B cell (primary cell): ENCODE results near the gene CASP14. TPM values are rescaled to one million over a fixed set of nuclear protein-coding genes. Genes with fewer than 3 reads are reported as not detected.
"Not testable (repeated sequence)": the region's sequence is repeated elsewhere in the genome, so short reads cannot be mapped to it uniquely, and the experiment has no call there.

Experiments used
- ATAC-seq: fragments of 200-7000 bp; cut with Tn5 transposase; one replicate; pipeline ENCODE4 v1.10.0; 2021; ENCODE audit warnings: low read depth, mild to moderate bottlenecking, moderate number of reproducible peaks, moderate library complexity
- CTCF ChIA-PET: fragments of 350-600 bp; sonication (Branson Sonifier 250); formaldehyde crosslinking; loops from one replicate; lab custom pipeline; 2021; ENCODE audit warnings: antibody characterized with exemption, inconsistent platforms; lab: Charles Lee
- POLR2A ChIA-PET: fragments of 350-600 bp; sonication (Branson Sonifier 250); formaldehyde crosslinking; loops from one replicate; lab custom pipeline; 2021; ENCODE audit warnings: antibody characterized with exemption; lab: Charles Lee
- DNase-seq: peaks from one replicate; pipeline ENCODE4 v3.0.0; 2013
- H2AFZ ChIP-seq: 2 replicates; pipeline ENCODE4 v1.6.1; 2012; ENCODE audit warnings: mild to moderate bottlenecking, low read depth, low read length; ENCODE audit not compliant: insufficient read depth, poor library complexity, severe bottlenecking
- H3K27ac ChIP-seq, 2 donors: 1 replicate in 1 of 2; 2 replicates in 1 of 2; pipeline ENCODE4 v1.5.1; 2012 to 2013; ENCODE audit warnings: low read length in 2 of 2, mild to moderate bottlenecking in 2 of 2, moderate library complexity in 1 of 2
- H3K27me3 ChIP-seq, 4 experiments: fragments of 200-600 bp in 1 of 4; sonication (generic) in 1 of 4; replicated peaks in 1 of 4; 1 replicate in 2 of 4; 2 replicates in 2 of 4; pipeline versions ENCODE4 v1.6.1 to v1.7.0; 2013 to 2016; ENCODE audit warnings: low read length in 3 of 4, mild to moderate bottlenecking in 2 of 4, mixed read lengths in 1 of 4, moderate library complexity in 1 of 4; ENCODE audit not compliant: insufficient read depth in 4 of 4, control insufficient read depth in 3 of 4; ENCODE audit errors: control extremely low read depth in 1 of 4
- H3K36me3 ChIP-seq, 2 experiments: replicated peaks in 1 of 2; 1 replicate in 1 of 2; 2 replicates in 1 of 2; pipeline versions ENCODE4 v1.6.1 to v1.7.1; 2013; ENCODE audit warnings: low read length in 1 of 2; ENCODE audit not compliant: insufficient read depth in 2 of 2, control insufficient read depth in 1 of 2; ENCODE audit errors: control extremely low read depth in 1 of 2, extremely low read depth in 1 of 2
- H3K4me1 ChIP-seq, 2 donors: fragments of 200-600 bp in 1 of 2; sonication (generic) in 1 of 2; 1 replicate in 1 of 2; 2 replicates in 1 of 2; pipeline versions ENCODE4 v1.5.1 to v1.6.1; 2013 to 2017; ENCODE audit warnings: low read length in 2 of 2; ENCODE audit not compliant: control insufficient read depth in 2 of 2, insufficient read depth in 2 of 2
- H3K4me2 ChIP-seq: replicated peaks from 2 replicates; pipeline ENCODE3; 2012; ENCODE audit warnings: mild to moderate bottlenecking, low read depth, low read length; ENCODE audit not compliant: poor library complexity, severe bottlenecking
- H3K4me3 ChIP-seq, 5 experiments: fragments of 200-600 bp in 1 of 5; sonication (generic) in 1 of 5; 1 replicate in 3 of 5; 2 replicates in 2 of 5; pipeline versions ENCODE4 v1.5.1 to v1.7.0; 2011 to 2016; ENCODE audit warnings: low read length in 4 of 5, mild to moderate bottlenecking in 4 of 5, low read depth in 2 of 5, control low read depth in 1 of 5, moderate library complexity in 1 of 5; ENCODE audit not compliant: insufficient read depth in 1 of 5; ENCODE audit errors: control extremely low read depth in 1 of 5, extremely low read depth in 1 of 5
- H3K79me2 ChIP-seq: fragments of 200-600 bp; sonication (generic); one replicate; pipeline ENCODE4 v1.6.0; 2016; ENCODE audit warnings: low read length; ENCODE audit not compliant: control insufficient read depth, insufficient read depth
- H3K9ac ChIP-seq: fragments of 200-600 bp; sonication (generic); 2 replicates; pipeline ENCODE4 v1.6.1; 2017; ENCODE audit warnings: mild to moderate bottlenecking, low read length, moderate library complexity
- H3K9me3 ChIP-seq, 3 donors: one replicate each; pipeline versions ENCODE4 v1.6.1 to v1.7.1; 2013; ENCODE audit warnings: low read length in 2 of 3; ENCODE audit not compliant: control insufficient read depth in 2 of 3, insufficient read depth in 1 of 3; ENCODE audit errors: control extremely low read depth in 1 of 3
- H4K20me1 ChIP-seq: 2 replicates; pipeline ENCODE4 v1.6.0; 2012; ENCODE audit warnings: mild to moderate bottlenecking, low read length; ENCODE audit not compliant: insufficient read depth, control insufficient read depth, poor library complexity, severe bottlenecking
- H3K27ac Mint-ChIP-seq: one replicate; pipeline ENCODE4 v1.8.0; 2021; ENCODE audit warnings: mixed read lengths
- H3K27me3 Mint-ChIP-seq: one replicate; pipeline ENCODE4 v1.8.0; 2021; ENCODE audit warnings: mixed read lengths
- H3K4me1 Mint-ChIP-seq: one replicate; pipeline ENCODE4 v1.8.0; 2021; ENCODE audit warnings: mixed read lengths
- H3K4me3 Mint-ChIP-seq: one replicate; pipeline ENCODE4 v1.8.0; 2021; ENCODE audit warnings: mixed read lengths
- H3K9me3 Mint-ChIP-seq: one replicate; pipeline ENCODE4 v1.8.0; 2022; ENCODE audit warnings: mixed read lengths; ENCODE audit not compliant: insufficient read depth
- EZH2 ChIP-seq: IDR thresholded peaks from 2 replicates; pipeline ENCODE4 v1.6.1; 2012; ENCODE audit warnings: borderline replicate concordance, low read depth, mild to moderate bottlenecking, moderate library complexity, low read length; ENCODE audit not compliant: insufficient read depth, poor library complexity, severe bottlenecking
- WGBS: methylation state at CpG from one replicate; pipeline ENCODE4 v1.1.5; 2013; ENCODE audit warnings: missing lambda C conversion rate; ENCODE audit not compliant: insufficient coverage; 5-methylcytosine and 5-hydroxymethylcytosine counted together
- intact Hi-C: fragments of 100-400 bp; cut with micrococcal nuclease; formaldehyde crosslinking; loops from one replicate; pipeline ENCODE4 v1.10.0; 2022
- polyA plus RNA-seq: library from polyadenylated mRNA; depleted of rRNA; stranded (reverse); fragments of >200 nt; gene quantifications from 2 replicates; pipeline ENCODE4 v1.2.3, GENCODE V29; 2012
- total RNA-seq, 2 donors: library from RNA; stranded (reverse); fragments of 120-200 nt in 1 of 2; gene quantifications; 1 replicate in 1 of 2; 2 replicates in 1 of 2; pipeline versions ENCODE4 v1.2.3 to v1.2.4, GENCODE V29; 2013 to 2022
- TF ChIP-seq, protein P1 (sequence below): fragments of 200-600 bp; IDR thresholded peaks from one replicate; pipeline ENCODE4 v1.8.0; 2022; ENCODE audit warnings: antibody characterized with exemption, mild to moderate bottlenecking

The CASP14 gene
- total and polyA plus RNA-seq, 2 donors (not counting 1 experiment from before 2014, with no cell fraction given), result not detected

DNA sequence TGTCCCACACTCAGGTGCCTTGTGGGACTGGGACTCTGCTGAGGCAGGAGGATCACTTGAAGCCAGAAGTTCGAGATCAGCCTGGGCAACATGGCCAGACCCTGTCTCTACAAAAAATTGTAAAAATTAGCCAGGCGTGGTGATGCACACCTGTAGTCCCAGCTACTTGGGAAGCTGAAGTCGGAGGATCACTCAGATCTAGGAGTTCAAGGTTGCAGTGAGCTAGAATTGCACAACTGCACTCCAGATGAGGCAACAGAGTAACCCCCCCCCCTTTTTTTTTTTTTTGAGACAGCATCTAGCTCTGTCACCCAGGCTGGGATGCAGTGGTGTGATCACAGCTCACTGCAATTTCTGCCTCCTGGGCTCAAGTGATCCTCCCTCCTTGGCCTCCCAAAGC is 46.9 kb downstream of the CASP14 start:
- intact Hi-C loops, result no loop called here
- ATAC-seq, result no peak
- Mint-ChIP-seq H3K27me3 (peaks cover 20% of the 10 kb centered on the region), H3K9me3 (no peaks in the 10 kb centered on the region), H3K4me3 (no peak overlapping the region), H3K4me1 (peaks cover 2% of the 10 kb centered on the region), H3K27ac (no peak overlapping the region)
- Histone ChIP-seq H3K27ac (no peak overlapping the region), H3K9ac (no peak overlapping the region), H3K27me3 (peaks cover 0 to 4% (median 1%) of the 10 kb centered on the region in 4 experiments), H3K4me3 (no peak overlapping the region), H4K20me1 (no peaks in the 10 kb centered on the region), H3K4me2 (no peak overlapping the region), H2AFZ (no peak overlapping the region), H3K4me1 (peaks cover 4 to 6% of the 10 kb centered on the region in 2 donors), H3K36me3 (no peaks in the 10 kb centered on the region), H3K9me3 (no peaks in the 10 kb centered on the region), H3K79me2 (no peaks in the 10 kb centered on the region)
- 86% methylated on average over 2 of the region's 3 CpGs for WGBS
- ChIA-PET POLR2A (no interaction called here), CTCF (interaction anchor here (0.6 to 0.7 kb wide), 3 partner anchors 62 to 508 kb away, joined by 3 to 4 read pairs (median 3); no protein-coding TSS in a partner anchor)
- no peak for DNase-seq
- TF ChIP-seq, protein P1, sequence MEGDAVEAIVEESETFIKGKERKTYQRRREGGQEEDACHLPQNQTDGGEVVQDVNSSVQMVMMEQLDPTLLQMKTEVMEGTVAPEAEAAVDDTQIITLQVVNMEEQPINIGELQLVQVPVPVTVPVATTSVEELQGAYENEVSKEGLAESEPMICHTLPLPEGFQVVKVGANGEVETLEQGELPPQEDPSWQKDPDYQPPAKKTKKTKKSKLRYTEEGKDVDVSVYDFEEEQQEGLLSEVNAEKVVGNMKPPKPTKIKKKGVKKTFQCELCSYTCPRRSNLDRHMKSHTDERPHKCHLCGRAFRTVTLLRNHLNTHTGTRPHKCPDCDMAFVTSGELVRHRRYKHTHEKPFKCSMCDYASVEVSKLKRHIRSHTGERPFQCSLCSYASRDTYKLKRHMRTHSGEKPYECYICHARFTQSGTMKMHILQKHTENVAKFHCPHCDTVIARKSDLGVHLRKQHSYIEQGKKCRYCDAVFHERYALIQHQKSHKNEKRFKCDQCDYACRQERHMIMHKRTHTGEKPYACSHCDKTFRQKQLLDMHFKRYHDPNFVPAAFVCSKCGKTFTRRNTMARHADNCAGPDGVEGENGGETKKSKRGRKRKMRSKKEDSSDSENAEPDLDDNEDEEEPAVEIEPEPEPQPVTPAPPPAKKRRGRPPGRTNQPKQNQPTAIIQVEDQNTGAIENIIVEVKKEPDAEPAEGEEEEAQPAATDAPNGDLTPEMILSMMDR, result no peak
- no peak for TF ChIP-seq EZH2

DNA sequence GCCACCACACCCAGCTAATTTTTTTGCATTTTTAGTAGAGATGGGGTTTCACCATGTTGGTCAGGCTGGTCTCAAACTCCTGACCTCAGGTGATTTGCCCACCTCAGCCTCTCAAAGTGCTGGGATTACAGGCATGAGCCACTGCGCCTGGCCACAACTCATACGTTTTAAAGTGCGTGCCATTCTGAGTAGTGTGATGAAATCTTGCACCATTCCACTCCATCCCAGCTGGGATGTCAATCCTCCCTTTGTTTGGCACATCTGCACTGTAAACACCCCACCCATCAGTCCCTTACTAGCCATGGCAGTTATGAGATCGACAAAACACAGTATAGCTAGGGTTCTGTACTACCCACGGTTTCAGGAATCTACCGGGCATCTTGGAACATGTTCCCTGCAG is 48.7 kb downstream of the CASP14 start:
- ATAC-seq, result not testable (repeated sequence)

More for the DNA sequence above, 48.7 kb downstream of the CASP14 start:
- peaks cover 0 to 14% (median 0%) of the 10 kb centered on the region in 3 donors for H3K9me3 ChIP-seq
- H3K27ac ChIP-seq, H2AFZ ChIP-seq, H3K9ac ChIP-seq, H3K4me2 ChIP-seq, H3K79me2 ChIP-seq, H3K27me3 ChIP-seq, H4K20me1 ChIP-seq, H3K27ac Mint-ChIP-seq, intact Hi-C loops, H3K9me3 Mint-ChIP-seq, H3K4me1 Mint-ChIP-seq, H3K36me3 ChIP-seq, H3K4me3 Mint-ChIP-seq, H3K4me1 ChIP-seq, POLR2A ChIA-PET, DNase-seq, H3K4me3 ChIP-seq: not testable (repeated sequence)
- 100% methylated on average over 1 of the region's 6 CpGs for WGBS
- H3K27me3 Mint-ChIP-seq, result peaks cover 26% of the 10 kb centered on the region
- CTCF ChIA-PET, result interaction anchor here (1.4 kb wide), 1 partner anchor 54 kb away, joined by 4 read pairs; no protein-coding TSS in a partner anchor
